ENCODE data around the gene GAB2.

GAB2 gene

DNA sequence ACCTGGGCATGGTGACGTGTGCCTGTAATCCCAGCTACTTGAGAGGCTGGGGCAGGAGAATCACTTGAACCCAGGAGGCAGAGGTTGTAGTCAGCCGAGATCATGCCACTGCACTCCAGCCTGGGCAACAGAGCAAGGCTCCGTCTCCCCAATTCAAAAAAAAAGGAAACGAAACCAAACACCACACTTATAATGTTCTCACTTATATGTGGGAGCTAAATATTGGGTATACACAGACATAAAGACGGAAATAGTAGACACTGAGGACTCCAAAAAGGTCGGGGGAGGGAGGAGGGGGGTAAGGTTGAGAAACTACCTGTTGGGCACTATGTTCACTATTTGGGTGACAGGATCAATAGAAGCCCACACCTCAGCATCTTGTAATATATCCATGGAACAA, 94.3 kb downstream of the GAB2 start:
- H3K4me3 Mint-ChIP-seq, result no peak overlapping the region
- no peak for ATAC-seq (replicated peaks; ENCODE audit: extremely low read depth, poor library complexity, severe bottlenecking)
- no peak overlapping the region for H3K27ac Mint-ChIP-seq (ENCODE audit: low read depth)
- no peaks in the 10 kb centered on the region for H3K27me3 Mint-ChIP-seq
- H3K36me3 Mint-ChIP-seq (ENCODE audit: insufficient read depth), result no peaks in the 10 kb centered on the region
- H3K9me3 Mint-ChIP-seq, result no peaks in the 10 kb centered on the region
- DNase-seq (ENCODE audit: low spot score in 2 of 2), result no peak
- no peaks in the 10 kb centered on the region for H3K4me1 Mint-ChIP-seq

DNA sequence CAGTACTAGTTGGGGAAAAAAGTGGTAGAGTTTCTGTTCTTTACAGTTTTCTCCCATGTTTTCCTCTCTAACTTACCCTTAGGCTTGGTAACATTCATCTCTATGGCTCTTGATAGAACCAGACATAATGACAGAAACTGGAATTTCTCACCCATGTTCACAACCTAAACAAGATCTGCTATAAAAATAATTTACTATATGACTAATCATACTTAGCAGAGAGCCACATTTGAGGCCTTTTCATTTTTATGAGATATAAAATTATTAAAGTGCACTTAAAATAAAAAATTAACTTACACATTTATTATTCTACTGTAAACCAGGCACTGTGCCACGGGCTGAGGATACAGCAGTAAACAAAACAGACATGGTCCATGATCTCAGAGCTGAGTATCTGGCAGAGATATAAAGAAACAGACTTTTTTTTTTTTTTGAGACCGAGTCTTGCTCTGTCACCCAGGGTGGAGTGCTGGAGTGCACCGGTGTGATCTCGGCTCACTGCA, 98.1 kb downstream of the GAB2 start:
- H3K36me3 Mint-ChIP-seq (ENCODE audit: insufficient read depth), result peaks cover 1% of the 10 kb centered on the region
- peaks cover 7% of the 10 kb centered on the region for H3K27me3 Mint-ChIP-seq
- ATAC-seq (replicated peaks; ENCODE audit: extremely low read depth, poor library complexity, severe bottlenecking), result no peak
- H3K27ac Mint-ChIP-seq (ENCODE audit: low read depth), result no peak overlapping the region
- no peaks in the 10 kb centered on the region for H3K9me3 Mint-ChIP-seq
- H3K4me3 Mint-ChIP-seq, result no peak overlapping the region
- DNase-seq (ENCODE audit: low spot score in 2 of 2), result no peak
- no peaks in the 10 kb centered on the region for H3K4me1 Mint-ChIP-seq

DNA sequence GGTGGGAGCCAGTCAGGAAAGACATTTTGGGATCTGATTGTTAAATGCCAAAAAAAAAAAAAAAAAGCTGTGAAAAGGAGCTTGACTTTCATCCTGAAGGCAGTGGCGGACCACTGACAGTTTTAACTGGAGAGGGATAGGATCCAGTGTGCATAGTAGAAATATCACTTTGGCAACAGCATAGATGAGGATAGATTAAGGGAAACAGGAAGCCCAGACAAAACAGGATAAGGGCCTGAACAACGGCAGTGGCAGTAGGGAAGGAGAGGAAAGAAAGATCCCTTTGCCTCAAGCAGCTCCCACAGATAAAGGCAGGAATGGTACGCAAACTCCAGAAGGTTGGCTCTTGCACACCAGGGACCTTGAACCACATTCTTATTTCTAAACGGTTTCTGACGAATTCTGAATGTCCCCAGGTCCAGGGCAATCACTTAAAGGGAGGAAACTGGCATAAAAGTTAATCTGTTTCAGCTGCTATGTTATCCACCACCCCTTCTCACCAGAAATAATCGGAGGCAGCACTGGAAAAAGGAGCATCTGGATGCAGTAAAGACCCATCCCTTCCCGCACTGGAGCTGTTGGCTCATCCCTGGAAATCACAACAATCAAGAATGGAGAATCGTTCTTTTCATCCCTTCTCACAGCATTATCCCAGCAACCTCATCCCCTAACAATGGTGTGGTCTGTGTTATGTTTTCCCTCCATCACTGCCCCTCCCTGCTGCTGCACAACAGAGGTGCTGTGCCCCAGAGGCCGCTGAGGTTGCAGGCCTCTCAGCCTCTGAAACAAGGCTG, 99.1 kb downstream of the GAB2 start:
- no peak overlapping the region for H3K4me3 Mint-ChIP-seq
- no peak for ATAC-seq (replicated peaks; ENCODE audit: extremely low read depth, poor library complexity, severe bottlenecking)
- H3K9me3 Mint-ChIP-seq, result no peaks in the 10 kb centered on the region
- peaks cover 1% of the 10 kb centered on the region for H3K36me3 Mint-ChIP-seq (ENCODE audit: insufficient read depth)
- no peaks in the 10 kb centered on the region for H3K4me1 Mint-ChIP-seq
- DNase-seq (ENCODE audit: low spot score in 2 of 2), result no peak
- peaks cover 11% of the 10 kb centered on the region for H3K27me3 Mint-ChIP-seq
- no peak overlapping the region for H3K27ac Mint-ChIP-seq (ENCODE audit: low read depth)

DNA sequence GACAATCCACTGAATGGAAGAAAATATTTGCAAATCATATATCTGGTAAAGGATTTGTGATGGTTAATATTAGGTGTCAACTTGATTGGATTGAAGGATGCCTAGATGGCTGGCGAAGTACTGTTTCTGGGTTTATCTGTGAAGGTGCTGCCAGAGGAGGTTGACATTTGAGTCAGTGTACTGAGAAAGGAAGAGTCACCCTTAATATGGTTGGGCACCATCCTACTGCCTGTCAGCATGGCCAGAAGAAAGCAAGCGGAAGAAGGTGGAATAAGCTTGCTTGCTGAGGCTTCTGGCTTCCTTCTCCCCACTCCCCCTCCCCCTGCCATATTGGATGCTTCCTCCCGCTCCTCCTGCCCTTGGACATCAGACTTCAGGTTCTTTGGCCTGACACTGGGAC, 101.9 kb downstream of the GAB2 start:
- ATAC-seq (replicated peaks; ENCODE audit: extremely low read depth, poor library complexity, severe bottlenecking), result no peak
- Mint-ChIP-seq H3K9me3 (no peaks in the 10 kb centered on the region), H3K27me3 (peaks cover 18% of the 10 kb centered on the region), H3K27ac (ENCODE audit: low read depth) (no peak overlapping the region), H3K4me1 (no peaks in the 10 kb centered on the region), H3K36me3 (ENCODE audit: insufficient read depth) (peaks cover 1% of the 10 kb centered on the region), H3K4me3 (no peak overlapping the region)
- DNase-seq (ENCODE audit: low spot score in 2 of 2), result no peak

DNA sequence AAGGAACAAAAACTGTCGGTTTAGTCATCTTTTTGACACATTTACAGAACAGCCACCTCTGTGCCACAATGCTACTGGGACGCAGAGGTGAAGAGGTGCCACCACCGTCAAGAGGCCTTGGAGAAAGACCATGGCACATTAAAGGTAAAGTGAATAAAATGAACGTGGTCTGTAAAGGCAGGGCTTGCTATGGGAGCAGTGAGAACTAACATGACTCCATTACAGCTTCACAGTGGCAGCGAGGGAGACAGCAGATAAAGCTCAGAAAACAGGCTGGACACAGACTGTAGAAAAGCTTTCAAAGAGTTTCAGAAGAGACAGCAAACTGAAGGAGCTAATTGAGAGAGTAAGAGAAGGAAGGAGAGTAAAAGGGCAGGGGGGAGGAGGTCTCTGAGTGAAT, 102.9 kb downstream of the GAB2 start:
- Mint-ChIP-seq H3K27ac (ENCODE audit: low read depth) (no peak overlapping the region), H3K4me1 (no peaks in the 10 kb centered on the region), H3K36me3 (ENCODE audit: insufficient read depth) (peaks cover 1% of the 10 kb centered on the region), H3K4me3 (no peak overlapping the region), H3K27me3 (peaks cover 18% of the 10 kb centered on the region), H3K9me3 (no peaks in the 10 kb centered on the region)
- ATAC-seq (replicated peaks; ENCODE audit: extremely low read depth, poor library complexity, severe bottlenecking) (no peak), DNase-seq (ENCODE audit: low spot score in 2 of 2) (no peak)

DNA sequence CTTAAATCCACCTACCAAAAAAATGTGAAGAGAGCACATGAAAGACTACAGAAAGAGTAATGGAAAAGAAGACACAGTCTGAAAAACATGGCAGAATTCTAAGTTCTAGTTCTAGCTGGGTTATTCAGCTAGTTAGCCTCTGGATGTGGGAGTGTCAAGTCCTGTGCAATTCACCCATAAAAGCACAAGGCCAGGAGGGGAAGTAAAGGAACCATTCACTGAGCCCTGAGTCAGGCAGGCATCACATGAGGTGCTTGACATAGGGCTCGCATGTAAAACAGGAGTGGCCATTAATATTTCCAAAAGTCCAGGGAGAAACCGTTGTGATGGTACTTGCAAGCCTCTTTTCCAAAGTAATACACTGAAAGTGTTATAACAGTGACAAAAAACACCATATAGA, 103.7 kb downstream of the GAB2 start:
- Mint-ChIP-seq H3K36me3 (ENCODE audit: insufficient read depth) (peaks cover 1% of the 10 kb centered on the region), H3K27me3 (peaks cover 18% of the 10 kb centered on the region), H3K4me3 (no peak overlapping the region), H3K27ac (ENCODE audit: low read depth) (no peak overlapping the region), H3K9me3 (no peaks in the 10 kb centered on the region), H3K4me1 (no peaks in the 10 kb centered on the region)
- no peak for ATAC-seq (replicated peaks; ENCODE audit: extremely low read depth, poor library complexity, severe bottlenecking)
- no peak for DNase-seq (ENCODE audit: low spot score in 2 of 2)

DNA sequence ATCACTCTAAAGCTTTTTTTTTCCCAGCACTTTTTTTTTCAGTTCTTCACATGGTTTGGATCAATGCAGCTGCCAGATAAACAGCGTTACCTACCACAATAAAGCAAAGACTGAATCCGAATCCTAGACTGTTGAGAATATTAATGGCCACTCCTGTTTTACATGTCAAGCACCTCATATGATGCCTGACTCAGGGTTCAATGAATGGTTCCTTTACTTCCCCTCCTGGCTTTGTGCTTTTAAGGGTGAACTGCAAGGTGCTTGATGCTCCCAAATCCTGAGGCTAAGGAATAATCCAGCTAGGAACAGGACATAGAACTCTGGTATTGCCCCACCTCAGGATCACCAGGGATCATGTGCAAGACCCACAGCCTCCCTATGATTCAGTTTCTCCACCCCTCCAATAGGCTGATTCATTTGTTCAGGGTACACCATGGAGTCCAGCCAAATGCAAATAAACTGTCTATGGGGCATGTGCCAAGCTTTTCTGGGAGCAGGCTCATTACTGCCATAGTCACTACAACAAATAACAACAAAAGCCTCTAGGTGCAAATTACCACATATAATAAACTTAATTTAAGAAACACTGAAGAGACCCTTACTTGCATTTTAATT, 104.3 kb downstream of the GAB2 start:
- no peaks in the 10 kb centered on the region for H3K4me1 Mint-ChIP-seq
- ATAC-seq (replicated peaks; ENCODE audit: extremely low read depth, poor library complexity, severe bottlenecking), result no peak
- DNase-seq (ENCODE audit: low spot score in 2 of 2), result no peak
- no peaks in the 10 kb centered on the region for H3K9me3 Mint-ChIP-seq
- peaks cover 1% of the 10 kb centered on the region for H3K36me3 Mint-ChIP-seq (ENCODE audit: insufficient read depth)
- no peak overlapping the region for H3K4me3 Mint-ChIP-seq
- H3K27ac Mint-ChIP-seq (ENCODE audit: low read depth), result no peak overlapping the region
- peaks cover 24% of the 10 kb centered on the region for H3K27me3 Mint-ChIP-seq

DNA sequence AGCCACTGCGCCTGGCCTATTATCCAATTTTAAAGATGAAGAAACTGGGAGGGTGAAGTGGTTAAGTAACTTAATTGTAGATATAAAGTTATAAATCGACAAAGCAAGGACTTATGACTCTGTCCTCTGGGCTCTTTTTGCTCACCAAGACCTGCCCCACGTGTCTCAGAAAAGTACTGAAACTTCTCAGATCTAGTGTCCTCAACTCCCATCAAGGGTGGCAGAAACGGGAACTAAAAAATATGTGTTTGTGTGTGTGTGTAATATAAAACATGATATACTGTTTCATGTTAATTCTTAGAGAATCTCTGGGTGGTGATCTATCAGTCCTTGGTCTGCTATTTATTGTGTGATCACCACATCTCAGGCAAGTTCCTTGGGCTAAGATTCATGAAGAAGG, 104.9 kb downstream of the GAB2 start:
- Mint-ChIP-seq H3K36me3 (ENCODE audit: insufficient read depth) (no peaks in the 10 kb centered on the region), H3K27me3 (peaks cover 30% of the 10 kb centered on the region), H3K9me3 (no peaks in the 10 kb centered on the region), H3K27ac (ENCODE audit: low read depth) (no peak overlapping the region), H3K4me3 (no peak overlapping the region), H3K4me1 (no peaks in the 10 kb centered on the region)
- DNase-seq (ENCODE audit: low spot score in 2 of 2) (no peak), ATAC-seq (replicated peaks; ENCODE audit: extremely low read depth, poor library complexity, severe bottlenecking) (no peak)

DNA sequence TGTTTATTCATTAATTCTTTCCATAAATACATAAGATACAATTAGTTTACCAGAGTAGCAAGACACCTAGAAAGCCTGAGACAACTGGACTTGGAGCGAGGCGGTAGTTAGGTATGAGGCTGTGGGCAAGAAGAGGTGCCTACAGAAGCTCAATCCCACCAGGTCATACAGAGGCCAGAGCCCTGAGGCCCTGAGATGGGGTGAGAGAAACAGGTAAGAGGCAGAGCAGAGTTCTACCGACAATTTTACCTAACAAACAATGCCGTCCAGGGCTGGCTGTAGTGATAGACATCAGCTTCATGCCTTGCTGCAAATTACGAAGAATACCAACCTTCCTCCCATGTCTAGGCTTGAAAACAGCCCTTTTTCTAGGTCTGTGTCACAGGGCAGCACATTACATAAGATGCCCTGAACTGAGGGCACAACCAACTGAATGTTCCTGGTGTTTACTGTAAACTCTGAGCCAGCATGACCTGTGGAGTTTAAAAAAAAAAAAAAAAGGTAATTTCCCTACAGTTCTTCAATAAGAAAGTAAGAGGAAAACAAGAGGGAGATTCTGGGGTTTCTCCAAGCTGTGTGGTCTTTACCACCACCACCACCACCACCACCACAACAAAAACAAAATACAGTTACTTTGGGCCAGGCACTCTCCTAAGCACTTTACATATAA, 105.8 kb downstream of the GAB2 start:
- H3K4me3 Mint-ChIP-seq, result no peak overlapping the region
- H3K27me3 Mint-ChIP-seq, result peaks cover 29% of the 10 kb centered on the region
- no peaks in the 10 kb centered on the region for H3K36me3 Mint-ChIP-seq (ENCODE audit: insufficient read depth)
- DNase-seq (ENCODE audit: low spot score in 2 of 2) (no peak), ATAC-seq (replicated peaks; ENCODE audit: extremely low read depth, poor library complexity, severe bottlenecking) (no peak)
- no peaks in the 10 kb centered on the region for H3K9me3 Mint-ChIP-seq
- H3K27ac Mint-ChIP-seq (ENCODE audit: low read depth), result no peak overlapping the region
- no peaks in the 10 kb centered on the region for H3K4me1 Mint-ChIP-seq

DNA sequence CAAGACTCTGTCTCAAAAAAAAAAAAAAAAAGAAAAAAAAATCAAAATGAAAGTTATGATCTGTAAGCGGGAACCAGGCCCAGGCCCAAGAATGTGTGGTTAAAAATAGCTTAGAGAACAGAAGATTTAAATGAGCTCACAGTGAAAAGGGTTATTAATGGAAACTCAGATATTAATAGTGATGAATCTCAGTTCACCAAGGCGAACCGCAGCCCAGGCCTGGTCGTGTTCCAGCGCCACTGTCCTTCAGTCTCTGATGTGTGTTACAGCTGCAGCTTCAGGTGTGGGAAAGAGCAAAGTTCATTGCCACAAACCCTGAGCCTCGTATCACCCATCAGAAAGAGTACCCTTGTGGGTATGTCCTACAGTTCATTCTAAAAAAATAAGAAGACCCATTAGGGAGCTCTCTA, 107.1 kb downstream of the GAB2 start:
- Mint-ChIP-seq H3K4me3 (no peak overlapping the region), H3K4me1 (no peaks in the 10 kb centered on the region), H3K9me3 (no peaks in the 10 kb centered on the region), H3K27ac (ENCODE audit: low read depth) (no peak overlapping the region), H3K36me3 (ENCODE audit: insufficient read depth) (no peaks in the 10 kb centered on the region), H3K27me3 (peaks cover 25% of the 10 kb centered on the region)
- DNase-seq (ENCODE audit: low spot score in 2 of 2) (no peak), ATAC-seq (replicated peaks; ENCODE audit: extremely low read depth, poor library complexity, severe bottlenecking) (no peak)

DNA sequence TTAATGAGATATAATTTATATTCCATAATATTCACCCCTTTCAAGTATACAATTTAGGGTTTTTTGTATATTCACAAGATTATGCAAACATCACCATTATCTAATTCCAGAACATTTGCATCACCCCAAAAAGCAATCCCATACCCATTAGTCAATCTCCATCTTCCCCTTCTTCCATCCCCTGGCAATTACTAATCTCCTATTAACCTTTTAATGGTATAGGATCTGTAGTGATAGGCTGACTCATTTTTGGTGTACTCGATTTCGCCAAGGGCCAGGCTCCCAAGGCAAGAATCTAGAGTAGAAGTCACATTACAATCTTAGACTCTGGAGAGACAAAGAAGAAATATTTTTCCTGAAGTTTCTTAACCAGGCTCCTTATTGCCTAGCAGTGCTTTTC, 113.4 kb downstream of the GAB2 start:
- Mint-ChIP-seq H3K27ac (ENCODE audit: low read depth) (no peak overlapping the region), H3K4me1 (no peaks in the 10 kb centered on the region), H3K27me3 (peaks cover 14% of the 10 kb centered on the region), H3K4me3 (no peak overlapping the region), H3K36me3 (ENCODE audit: insufficient read depth) (no peaks in the 10 kb centered on the region), H3K9me3 (no peaks in the 10 kb centered on the region)
- no peak for DNase-seq (ENCODE audit: low spot score in 2 of 2)
- ATAC-seq (replicated peaks; ENCODE audit: extremely low read depth, poor library complexity, severe bottlenecking), result no peak

DNA sequence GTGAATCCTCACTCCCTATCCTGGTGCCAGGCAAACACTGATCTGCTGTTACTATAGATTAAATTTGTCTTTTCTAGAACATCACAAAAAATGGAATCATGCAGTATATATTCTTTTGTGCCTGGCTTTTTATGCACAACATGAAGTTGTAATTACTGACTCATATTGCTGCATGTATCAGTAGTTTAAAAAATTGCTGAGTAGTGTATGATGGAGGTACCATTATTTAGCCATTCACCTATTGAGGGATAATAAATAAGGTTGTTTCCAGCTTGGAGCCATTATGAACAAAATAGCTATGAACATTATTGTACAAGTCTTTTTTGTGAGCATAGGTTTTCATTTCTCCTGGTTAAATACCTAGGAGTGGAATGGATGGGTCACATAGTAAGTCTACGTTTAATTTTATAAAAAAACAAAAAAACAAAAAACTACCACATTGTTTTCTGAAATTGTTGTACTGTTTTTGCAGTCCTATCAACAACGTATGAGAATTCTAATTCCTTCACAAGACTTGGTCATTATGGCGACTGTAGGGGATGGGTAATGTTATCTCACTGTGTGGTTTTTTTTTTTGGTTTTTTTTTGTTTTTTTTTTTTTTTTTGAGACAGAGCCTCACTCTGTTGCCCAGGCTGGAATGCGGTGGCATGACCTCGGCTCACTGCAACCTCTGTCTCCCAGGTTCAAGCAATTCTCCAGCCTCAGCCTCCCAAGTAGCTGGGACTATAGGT, 117.3 kb downstream of the GAB2 start:
- Mint-ChIP-seq H3K27ac (ENCODE audit: low read depth) (no peak overlapping the region), H3K4me3 (no peak overlapping the region), H3K4me1 (no peaks in the 10 kb centered on the region), H3K27me3 (no peaks in the 10 kb centered on the region), H3K9me3 (no peaks in the 10 kb centered on the region), H3K36me3 (ENCODE audit: insufficient read depth) (no peaks in the 10 kb centered on the region)
- DNase-seq (ENCODE audit: low spot score in 2 of 2), result no peak
- ATAC-seq (replicated peaks; ENCODE audit: extremely low read depth, poor library complexity, severe bottlenecking), result no peak
